Thyroid gland (tissue), 4 donors: ENCODE results near the gene ZNF436. TPM values are rescaled to one million over a fixed set of nuclear protein-coding genes. Genes with fewer than 3 reads are reported as not detected.

ENCODE experiments used
- DNase-seq, 2 donors: peaks; one replicate each; pipeline ENCODE4 v3.0.0-alpha.2; 2019
- H3K27ac ChIP-seq, 3 donors: fragments of 200-600 bp; sonication (generic); 1 replicate in 2 of 3; 2 replicates in 1 of 3; pipeline ENCODE4 v1.5.1; 2016 to 2019; ENCODE audit warnings: mild to moderate bottlenecking in 1 of 3, moderate library complexity in 1 of 3
- H3K27me3 ChIP-seq: fragments of 200-600 bp; sonication (generic); one replicate; pipeline ENCODE4 v1.5.1; 2019
- H3K36me3 ChIP-seq, 2 donors: fragments of 200-600 bp; sonication (generic); one replicate each; pipeline ENCODE4 v1.5.1; 2016 to 2019
- H3K4me1 ChIP-seq, 2 donors: fragments of 200-600 bp; sonication (generic); one replicate each; pipeline ENCODE4 v1.5.1; 2017 to 2019
- H3K4me3 ChIP-seq, 3 donors: fragments of 200-600 bp; sonication (generic); replicated peaks in 1 of 3; 1 replicate in 2 of 3; 2 replicates in 1 of 3; pipeline ENCODE4 v1.5.1; 2016; ENCODE audit warnings: mild to moderate bottlenecking in 1 of 3
- H3K9me3 ChIP-seq: fragments of 200-600 bp; sonication (generic); one replicate; pipeline ENCODE4 v1.5.1; 2017
- CTCF ChIP-seq, 6 experiments: fragments of 200-600 bp in 3 of 6; fragments of 450-650 bp in 3 of 6; sonication (generic) in 3 of 6; IDR thresholded peaks; one replicate each; pipeline ENCODE4 v1.5.1; 2016 to 2019; ENCODE audit warnings: antibody characterized with exemption in 6 of 6, mild to moderate bottlenecking in 2 of 6, inconsistent platforms in 1 of 6, moderate library complexity in 1 of 6
- POLR2A ChIP-seq, 2 donors: fragments of 450-650 bp; IDR thresholded peaks; one replicate each; pipeline ENCODE4 v1.6.1; 2017; ENCODE audit warnings: antibody characterized with exemption in 2 of 2, mild to moderate bottlenecking in 2 of 2, moderate library complexity in 1 of 2
- WGBS, 2 donors: methylation state at CpG; one replicate each; pipeline ENCODE4 v1.1.5; 2017; 5-methylcytosine and 5-hydroxymethylcytosine counted together
- intact Hi-C: fragments of 100-400 bp; cut with DNase I; formaldehyde crosslinking; loops from one replicate; pipeline ENCODE4 v1.15.1; 2023
- total RNA-seq, 4 donors: library from RNA; depleted of rRNA; stranded (reverse); fragments of >200 nt; gene quantifications; one replicate each; pipeline ENCODE4 v1.2.3, GENCODE V29; 2016

The ZNF436 gene
- total RNA-seq, 4 donors from 2014 or later, result 22.0 to 44.0 (median 31.1) TPM

- peak; percentile 62 to 72 for DNase-seq
- peaks cover 5 to 27% of the 10 kb centered on the region in 2 donors for H3K4me1 ChIP-seq
- intact Hi-C loops, result loop anchor here (10.0 kb wide), 1 partner anchor 62 kb away; the partner anchor contains the start of gene HNRNPR
- WGBS, 2 donors, result 85 to 86% methylated on average over 8 of the region's 8 CpGs
- H3K36me3 ChIP-seq, result peaks cover 0 to 7% of the 10 kb centered on the region in 2 donors
- TF ChIP-seq CTCF (IDR thresholded peaks at IDR 0.05), result no peak
- no peak for TF ChIP-seq POLR2A (IDR thresholded peaks at IDR 0.05)
- peak overlapping the region in 1 of 3 donors; percentile 13 for H3K27ac ChIP-seq
- H3K27me3 ChIP-seq, result no peaks in the 10 kb centered on the region
- no peak overlapping the region for H3K4me3 ChIP-seq
- no peaks in the 10 kb centered on the region for H3K9me3 ChIP-seq
Measured at GRCh38 chr1:23407016-23407630, 37.5 kb upstream of the ZNF436 start.

- intact Hi-C loops, result loop anchor here (10.0 kb wide), 1 partner anchor 61 kb away; the partner anchor contains the start of gene HNRNPR
- TF ChIP-seq POLR2A (IDR thresholded peaks at IDR 0.05) (no peak), CTCF (IDR thresholded peaks at IDR 0.05) (no peak)
- no peaks in the 10 kb centered on the region for H3K27me3 ChIP-seq
- no peak overlapping the region for H3K4me3 ChIP-seq
- WGBS, 2 donors, result 92 to 94% methylated on average over 3 of the region's 3 CpGs
- peaks cover 0 to 7% of the 10 kb centered on the region in 2 donors for H3K36me3 ChIP-seq
- peaks cover 5 to 23% of the 10 kb centered on the region in 2 donors for H3K4me1 ChIP-seq
- H3K27ac ChIP-seq, result no peak overlapping the region
- no peak for DNase-seq
- H3K9me3 ChIP-seq, result no peaks in the 10 kb centered on the region
Measured at GRCh38 chr1:23405946-23406345, 36.3 kb upstream of the ZNF436 start.

- 7 to 11% methylated on average over 11 to 18 of the region's 19 CpGs for WGBS, 2 donors
- intact Hi-C loops, result loop anchor here (10.0 kb wide), 1 partner anchor 59 kb away; the partner anchor contains the start of gene HNRNPR
- peaks cover 0 to 7% of the 10 kb centered on the region in 2 donors for H3K36me3 ChIP-seq
Measured at GRCh38 chr1:23403735-23404486, 34.3 kb upstream of the ZNF436 start.

GRCh38 chr1:23403355-23403734 lies 33.7 kb upstream of the ZNF436 start:
- no peaks in the 10 kb centered on the region for H3K27me3 ChIP-seq
- intact Hi-C loops, result loop anchor here (10.0 kb wide), 1 partner anchor 59 kb away; the partner anchor contains the start of gene HNRNPR
- peaks cover 5 to 28% of the 10 kb centered on the region in 2 donors for H3K4me1 ChIP-seq
- no peaks in the 10 kb centered on the region for H3K9me3 ChIP-seq
- DNase-seq, result no peak
- peaks cover 0 to 2% of the 10 kb centered on the region in 2 donors for H3K36me3 ChIP-seq
- 52 to 61% methylated on average over 4 of the region's 4 CpGs for WGBS, 2 donors
- no peak overlapping the region for H3K4me3 ChIP-seq
- peak overlapping the region; percentile 19 to 69 (median 69) for H3K27ac ChIP-seq
- TF ChIP-seq POLR2A (IDR thresholded peaks at IDR 0.05) (no peak), CTCF (IDR thresholded peaks at IDR 0.05) (no peak)

More at GRCh38 chr1:23403735-23404486, 34.3 kb upstream of the ZNF436 start:
- Histone ChIP-seq H3K9me3 (no peaks in the 10 kb centered on the region), H3K27me3 (no peaks in the 10 kb centered on the region), H3K27ac (peak overlapping the region; percentile 19 to 69 (median 69)), H3K4me1 (peaks cover 5 to 28% of the 10 kb centered on the region in 2 donors), H3K4me3 (no peak overlapping the region)
- DNase-seq, result peak; percentile 99
- peak; percentile 83 to 98 (median 97) for TF ChIP-seq CTCF (IDR thresholded peaks at IDR 0.05)
- TF ChIP-seq POLR2A (IDR thresholded peaks at IDR 0.05), result peak in 1 of 2 donors; percentile 48
